ENCODE measurements around the gene PIGA. TPM values are rescaled to one million over a fixed set of nuclear protein-coding genes. Genes with fewer than 3 reads are reported as not detected.
"Not testable (repeated sequence)": the region's sequence is repeated elsewhere in the genome, so short reads cannot be mapped to it uniquely, and the experiment has no call there.

The PIGA gene
- polyA plus RNA-seq, 3 donors = 6.5 to 14.2 (median 6.9) TPM

DNA sequence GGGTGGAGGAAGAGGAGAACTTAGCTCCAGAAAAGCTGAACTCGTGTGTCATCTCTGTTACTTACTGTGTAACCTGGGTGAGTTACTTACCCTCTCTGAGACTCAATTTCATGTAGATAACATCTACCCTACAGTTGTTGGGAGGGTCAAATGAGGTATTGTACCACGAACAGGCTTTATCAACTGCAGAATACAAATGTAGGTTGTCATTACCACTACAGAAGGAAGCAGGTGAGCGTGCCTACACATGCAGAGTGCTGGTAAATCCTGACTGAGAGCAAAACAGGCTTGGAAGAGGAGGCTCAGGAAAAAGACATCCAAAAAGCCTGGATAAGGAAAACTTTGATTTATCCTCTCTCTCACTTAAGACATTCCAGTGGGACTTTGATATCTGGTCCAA lies 7.2 kb downstream of the PIGA start:
- H3K27ac ChIP-seq (ENCODE audit: low read depth, low read length) = no peak overlapping the region
- WGBS, 3 donors = 67 to 88% (median 85%) methylated on average over 3 of the region's 3 CpGs

DNA sequence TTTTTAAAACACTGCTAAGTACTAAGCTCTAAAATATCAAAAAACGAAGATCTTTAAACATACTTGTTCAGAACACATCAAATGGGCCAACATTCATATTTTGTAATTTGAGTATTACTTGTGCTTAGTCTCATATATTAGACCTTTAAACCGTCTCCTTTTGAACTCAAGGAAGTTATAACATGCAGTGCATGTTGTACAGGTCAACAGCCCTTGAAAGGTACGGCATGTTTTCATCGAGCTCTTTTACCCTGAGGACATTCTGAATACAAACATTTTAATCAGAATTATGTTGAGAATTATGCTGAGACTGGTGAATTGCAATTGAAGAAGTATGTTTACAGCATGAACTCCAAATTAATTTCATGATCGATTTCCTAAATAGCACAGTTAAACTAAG lies 12.9 kb downstream of the PIGA start:
- no peak overlapping the region for H3K27ac ChIP-seq (ENCODE audit: low read depth, low read length)
- 80 to 91% (median 84%) methylated on average over 5 of the region's 5 CpGs for WGBS, 3 donors

DNA sequence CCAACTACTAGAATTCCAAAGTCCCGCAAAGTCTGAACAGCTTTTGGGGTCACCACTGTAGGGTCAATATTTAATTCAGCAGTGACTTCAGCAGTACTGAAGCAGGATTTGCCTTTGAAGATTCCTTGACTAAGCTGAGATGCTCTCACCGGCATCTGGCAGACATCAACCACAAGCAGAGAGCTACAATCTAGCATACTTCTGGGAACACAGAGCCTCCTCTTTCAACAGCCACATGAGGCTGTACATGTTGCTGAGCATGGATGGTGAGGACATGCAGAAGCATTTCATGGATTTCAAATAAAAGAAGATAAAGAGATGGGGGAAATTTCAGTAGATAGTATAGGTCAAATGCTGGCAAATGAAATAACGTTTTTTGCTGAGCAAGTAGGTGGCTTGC lies 13.3 kb downstream of the PIGA start:
- WGBS, 3 donors = 68 to 86% (median 85%) methylated on average over 3 of the region's 3 CpGs

DNA sequence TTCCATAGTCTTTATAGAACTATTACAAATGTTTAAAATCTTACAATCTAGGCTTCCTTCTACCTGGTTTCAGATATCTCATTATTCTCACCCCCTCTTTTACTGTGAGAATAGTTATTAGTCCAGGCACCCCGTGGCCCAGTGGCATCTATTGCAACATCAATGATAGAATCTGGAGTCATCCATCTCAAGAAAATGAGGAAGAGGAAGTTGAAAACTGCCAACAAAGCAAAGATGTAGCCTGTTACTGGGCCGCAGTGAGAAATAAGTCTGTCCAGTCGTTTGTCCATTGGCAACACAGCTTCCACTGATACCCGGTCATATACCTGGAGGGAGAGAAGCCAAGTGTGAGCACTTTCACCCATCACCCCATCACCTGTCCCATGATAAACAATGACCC lies 13.9 kb downstream of the PIGA start:
- no peak overlapping the region for H3K27ac ChIP-seq (ENCODE audit: low read depth, low read length)
- 45 to 82% (median 60%) methylated on average over 4 of the region's 4 CpGs for WGBS, 3 donors

More for the DNA sequence above, 13.3 kb downstream of the PIGA start:
- H3K27ac ChIP-seq (ENCODE audit: low read depth, low read length) = no peak overlapping the region

DNA sequence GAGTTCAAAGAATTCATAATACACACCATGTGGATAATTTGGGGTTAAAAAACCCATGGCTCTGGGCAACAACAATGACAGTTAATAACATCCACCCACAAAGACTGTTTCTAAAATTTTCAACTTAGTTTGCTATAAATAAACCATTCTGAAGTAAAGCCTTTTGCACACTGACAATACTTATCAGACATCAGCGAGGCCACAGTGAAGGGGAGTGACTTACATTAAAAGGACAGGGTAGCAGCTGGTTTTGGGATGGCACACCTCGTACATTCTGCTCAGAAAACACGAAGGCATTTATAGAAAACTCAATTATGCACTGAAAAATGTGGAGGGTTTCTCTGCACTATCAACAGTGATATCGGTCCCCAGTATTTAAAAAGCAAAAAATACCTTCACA lies 15.0 kb downstream of the PIGA start:
- 65 to 89% (median 67%) methylated on average over 4 of the region's 4 CpGs for WGBS, 3 donors
- H3K27ac ChIP-seq (ENCODE audit: low read depth, low read length) = no peak overlapping the region

DNA sequence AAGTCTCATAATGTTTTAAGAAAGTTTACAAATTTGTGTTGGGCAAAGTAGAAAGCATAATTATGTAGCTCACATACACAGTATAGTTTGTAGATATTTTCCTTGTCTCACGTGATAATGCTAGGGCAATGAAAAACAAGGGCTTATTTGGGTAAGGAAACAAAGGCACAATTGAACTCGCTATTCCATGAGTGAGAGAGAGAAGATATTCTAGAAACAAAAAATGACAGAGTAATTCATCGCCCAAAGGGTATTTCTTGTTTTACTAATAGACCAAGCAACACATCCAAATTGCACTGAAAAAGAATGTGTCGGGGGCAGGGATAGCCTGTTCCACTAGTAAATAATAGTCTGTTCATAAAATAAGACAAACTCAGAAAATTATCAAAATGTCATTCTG lies 16.2 kb downstream of the PIGA start:
- 80 to 97% (median 96%) methylated on average over 4 of the region's 4 CpGs for WGBS, 3 donors

DNA sequence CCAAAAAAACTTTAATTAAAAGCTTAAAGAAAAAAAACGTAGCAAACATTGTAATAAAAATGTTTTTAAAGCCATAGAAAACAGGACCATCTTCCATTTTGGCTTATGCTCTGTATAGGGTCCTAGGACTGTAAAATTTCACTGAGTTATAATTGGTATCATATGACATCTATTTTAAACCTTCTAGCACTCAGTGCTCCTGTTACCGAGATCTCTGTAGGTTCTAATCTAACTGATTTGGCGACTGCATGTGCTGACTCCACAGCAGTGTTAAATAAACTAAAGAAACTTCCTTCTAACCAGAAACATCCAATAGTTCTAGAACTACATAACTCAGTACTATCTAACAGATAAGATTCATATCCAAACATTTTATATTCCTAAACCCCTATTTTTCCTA lies 19.8 kb downstream of the PIGA start, which contains the start of gene ASB11:
ASB11 (minus strand) TSS at position 132 of the 400 bp plus-strand sequence; CDS start at position 97, 35 bp downstream.
- no peak within 1 kb of the TSS for H3K27ac ChIP-seq (ENCODE audit: low read depth, low read length)
- 45 to 65% (median 55%) methylated on average over 3 of the region's 3 CpGs for WGBS, 3 donors

More for the DNA sequence above, 16.2 kb downstream of the PIGA start:
- no peak overlapping the region for H3K27ac ChIP-seq (ENCODE audit: low read depth, low read length)

DNA sequence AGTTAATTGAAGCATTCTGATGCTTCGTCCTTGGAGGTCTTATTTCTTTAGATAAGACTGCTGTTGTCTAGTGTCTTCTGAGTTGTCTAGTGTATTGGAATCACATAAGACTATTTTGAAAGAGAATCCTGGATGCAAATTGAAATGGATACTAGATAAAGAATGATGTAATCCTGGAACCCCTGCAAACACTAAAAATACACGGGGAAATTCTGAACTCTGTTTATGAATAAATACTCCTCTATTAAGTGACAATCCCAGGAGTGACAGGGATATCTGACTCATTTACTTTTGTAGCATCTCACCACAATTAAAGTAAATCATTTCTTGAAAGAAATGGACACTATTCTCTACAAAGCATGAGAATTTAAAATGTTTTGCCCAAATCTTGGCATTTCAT lies 20.9 kb downstream of the PIGA start:
- H3K27ac ChIP-seq (ENCODE audit: low read depth, low read length) = no peak overlapping the region
- WGBS, 3 donors = 50 to 53% (median 52%) methylated on average over 2 of the region's 2 CpGs

DNA sequence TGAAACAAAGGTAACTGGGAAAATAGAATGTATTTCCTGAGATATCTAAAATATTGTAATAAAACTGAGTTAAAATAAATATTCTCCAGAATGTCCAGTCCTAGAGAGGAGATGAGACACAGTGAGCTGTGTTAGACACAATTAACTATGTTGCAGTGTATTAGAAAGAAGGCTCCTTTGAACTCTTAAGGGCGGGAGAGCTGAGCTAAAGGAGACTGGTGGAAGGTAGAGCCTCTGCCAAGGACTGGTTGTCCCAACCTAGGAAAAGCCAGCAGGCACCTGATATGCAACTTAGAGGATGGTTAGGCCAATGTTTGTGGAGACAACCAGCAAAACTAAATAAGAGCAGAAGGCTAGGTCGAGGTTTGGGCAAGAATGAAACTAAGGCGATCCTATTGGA lies 24.2 kb downstream of the PIGA start:
- WGBS, 3 donors = 74 to 86% (median 76%) methylated on average over 3 of the region's 3 CpGs
- no peak overlapping the region for H3K27ac ChIP-seq (ENCODE audit: low read depth, low read length)

DNA sequence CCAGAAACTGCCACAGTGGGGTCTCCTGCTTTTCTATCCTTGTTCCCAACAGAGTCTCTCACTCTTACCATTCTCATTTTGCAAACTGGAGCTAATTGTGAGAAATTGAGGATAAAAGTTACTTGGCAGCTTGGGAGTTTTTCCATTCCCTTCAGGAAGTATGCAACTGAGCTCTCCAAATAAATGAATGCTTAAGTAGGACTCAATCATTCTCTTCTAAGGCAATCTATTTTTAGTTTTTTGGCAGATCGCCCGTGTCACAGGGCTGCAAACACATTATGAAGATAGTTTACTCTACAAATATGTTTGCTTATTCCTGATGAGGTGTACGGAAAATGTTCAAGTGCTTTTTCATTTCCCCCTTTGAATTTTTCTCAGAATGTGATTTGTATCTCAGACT lies 25.2 kb downstream of the PIGA start:
- WGBS, 3 donors = 7 to 44% (median 21%) methylated on average over 3 of the region's 3 CpGs
- H3K27ac ChIP-seq (ENCODE audit: low read depth, low read length) = no peak overlapping the region

DNA sequence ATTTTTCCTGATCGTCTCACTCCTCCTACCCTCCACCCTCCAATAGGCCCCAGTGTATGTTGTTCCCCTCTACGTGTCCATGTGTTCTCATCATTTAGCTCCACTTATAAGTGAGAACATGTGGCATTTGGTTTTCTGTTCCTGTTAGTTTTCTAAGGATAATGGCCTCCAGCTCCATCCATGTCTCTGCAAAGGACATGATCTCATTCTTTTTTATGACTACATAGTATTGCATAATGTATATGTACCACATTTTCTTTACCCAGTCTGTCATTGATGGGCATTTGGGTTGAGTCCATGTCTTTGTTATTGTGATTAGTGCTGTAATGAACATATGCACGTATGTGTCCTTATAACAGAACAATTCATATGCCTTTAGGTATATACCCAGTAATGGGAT lies 29.4 kb downstream of the PIGA start:
- WGBS, 3 donors = 65 to 94% (median 90%) methylated on average over 3 of the region's 3 CpGs
- not testable (repeated sequence) for H3K27ac ChIP-seq (ENCODE audit: low read depth, low read length)

DNA sequence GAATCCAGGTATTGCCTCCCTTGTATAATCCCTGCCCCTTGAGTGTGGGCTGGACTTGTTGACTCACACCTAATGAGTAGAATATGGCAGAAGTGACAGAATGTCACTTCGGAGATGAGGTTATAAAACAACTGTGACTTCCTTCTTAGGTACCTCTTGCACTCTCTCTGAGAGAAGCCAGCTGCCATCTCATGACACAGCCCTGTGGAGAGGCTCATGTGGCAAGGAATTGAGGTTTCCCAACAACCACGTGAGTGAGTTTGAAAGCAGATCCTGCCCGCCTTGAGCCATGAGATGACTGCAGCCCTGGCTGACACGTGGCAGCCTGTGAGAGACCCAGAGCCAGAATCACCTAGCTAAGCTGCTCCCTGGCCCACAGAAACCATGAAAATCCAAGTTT lies 33.4 kb downstream of the PIGA start:
- WGBS, 3 donors = 38 to 47% (median 40%) methylated on average over 4 of the region's 4 CpGs
- H3K27ac ChIP-seq (ENCODE audit: low read depth, low read length) = no peak overlapping the region

DNA sequence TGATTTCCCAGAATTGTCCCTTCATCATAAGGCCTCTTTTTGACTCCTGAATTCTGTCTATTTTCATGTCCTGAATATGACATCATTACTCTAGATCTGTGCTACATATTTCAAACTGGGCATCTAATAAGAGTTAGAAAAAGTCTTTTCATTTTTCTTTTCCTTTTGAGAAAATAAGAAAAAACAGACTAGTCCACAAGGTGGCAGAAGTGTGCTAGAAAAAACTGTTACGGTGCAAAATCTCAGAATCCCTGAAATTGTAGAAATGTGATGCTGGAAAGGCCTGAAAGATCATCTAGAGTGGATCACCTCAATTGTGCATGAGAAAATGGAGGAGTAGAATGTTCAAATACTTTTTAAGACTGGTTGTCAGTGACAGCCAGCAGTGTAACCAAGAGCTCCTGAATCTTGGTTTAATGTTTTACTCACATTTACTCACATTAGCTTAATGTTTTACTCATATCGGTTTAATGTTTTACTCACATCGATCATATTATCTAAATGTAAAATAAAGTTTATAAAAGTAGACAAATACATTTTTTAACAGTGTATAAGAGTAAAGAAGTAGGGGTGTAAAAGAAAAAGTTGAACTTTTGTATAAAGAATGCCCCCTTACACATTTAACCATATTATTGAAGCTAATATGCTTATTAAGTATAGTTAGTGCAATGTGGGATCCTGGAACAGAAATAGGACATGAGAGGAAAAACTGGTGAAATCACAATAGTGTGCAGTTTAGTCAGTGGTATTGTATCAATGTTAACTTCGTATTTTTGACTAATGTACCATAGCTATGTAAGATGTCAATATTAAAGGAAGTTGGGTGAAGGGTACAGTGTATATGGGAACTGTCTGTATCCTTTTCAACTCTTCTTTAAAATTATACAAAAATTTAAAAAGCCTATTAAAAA lies 35.1 kb downstream of the PIGA start:
- WGBS, 3 donors = 22 to 60% (median 58%) methylated on average over 4 of the region's 4 CpGs
- H3K27ac ChIP-seq (ENCODE audit: low read depth, low read length) = no peak overlapping the region

DNA sequence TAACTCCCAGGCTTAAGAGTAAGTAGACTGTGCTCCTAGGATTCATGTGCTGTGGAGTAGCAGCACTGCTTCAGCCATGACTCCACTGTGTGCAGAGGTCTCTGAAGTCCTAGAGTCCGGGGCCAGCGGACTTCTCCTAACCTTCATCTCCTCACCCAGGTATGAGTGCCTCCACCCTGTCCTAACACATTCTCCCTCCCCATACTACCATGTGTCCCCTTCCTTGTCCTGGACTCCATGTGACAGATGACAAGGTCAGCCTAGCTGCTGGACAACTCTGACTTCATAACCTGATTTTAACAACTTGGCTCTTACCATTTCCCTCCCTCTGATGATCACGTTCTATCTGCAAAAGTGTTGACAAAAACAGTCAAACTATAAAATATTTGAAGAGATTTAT lies 36.5 kb downstream of the PIGA start:
- WGBS, 3 donors = 67 to 84% (median 82%) methylated on average over 3 of the region's 3 CpGs
- no peak overlapping the region for H3K27ac ChIP-seq (ENCODE audit: low read depth, low read length)

DNA sequence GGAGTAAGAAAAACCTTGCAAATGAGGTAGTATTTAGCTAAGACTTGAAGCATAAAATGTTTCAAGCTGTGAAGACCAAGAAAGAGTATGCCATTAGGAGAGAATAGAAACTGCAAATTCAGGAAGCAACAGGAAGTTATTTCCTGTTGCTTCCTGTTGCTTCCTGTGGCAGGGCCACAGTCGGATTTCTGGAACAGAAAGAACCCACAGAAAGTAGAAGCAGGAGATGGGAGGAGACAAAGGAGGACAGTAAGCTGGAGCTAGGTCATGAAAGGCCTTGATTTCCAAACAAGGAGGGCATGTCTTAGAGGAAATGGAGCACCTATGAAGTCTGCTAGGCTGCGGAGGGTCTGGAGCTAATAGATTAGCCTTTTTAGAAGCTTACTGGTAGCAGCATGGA lies 37.1 kb downstream of the PIGA start:
- no peak overlapping the region for H3K27ac ChIP-seq (ENCODE audit: low read depth, low read length)
- WGBS, 3 donors = 31 to 78% (median 41%) methylated on average over 2 of the region's 2 CpGs

DNA sequence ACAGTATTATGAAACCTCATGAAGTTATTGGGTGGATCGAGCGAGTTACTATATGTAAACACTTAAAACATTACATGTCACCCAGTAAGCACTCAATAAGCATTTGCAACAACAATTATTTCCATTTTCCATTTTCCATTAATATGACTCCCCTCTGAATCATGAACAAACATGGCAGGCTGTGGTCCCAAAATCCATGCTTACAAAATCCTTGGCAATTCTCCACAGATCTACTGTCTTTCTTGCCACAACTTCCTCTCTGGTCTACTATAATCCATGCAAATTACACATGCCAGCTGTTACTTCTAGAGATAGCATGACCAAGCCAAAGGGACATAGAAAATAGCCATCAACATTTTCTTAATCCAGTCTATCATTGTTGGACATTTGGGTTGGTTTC lies 41.9 kb downstream of the PIGA start:
- WGBS, 3 donors = 79 to 96% (median 92%) methylated on average over 2 of the region's 2 CpGs
- no peak overlapping the region for H3K27ac ChIP-seq (ENCODE audit: low read depth, low read length)

DNA sequence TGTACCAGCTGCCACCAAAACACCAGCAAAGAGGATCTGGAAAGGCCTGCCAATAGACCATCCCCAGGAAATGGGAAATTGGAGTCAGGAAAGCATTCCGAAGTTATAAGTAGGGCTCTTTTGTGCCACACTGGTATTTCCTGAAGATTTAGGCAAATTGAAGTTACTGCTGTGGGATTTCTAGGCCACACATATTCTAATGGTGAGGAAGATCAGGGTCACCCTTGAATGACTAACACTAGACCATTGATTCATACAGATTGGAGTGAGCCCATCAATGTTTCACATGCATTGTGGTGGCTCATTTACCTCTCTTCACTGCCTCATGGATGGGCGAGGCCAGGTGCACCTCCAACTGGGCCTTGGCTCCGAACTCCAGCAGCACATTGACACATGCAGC lies 42.5 kb downstream of the PIGA start:
- WGBS, 3 donors = 83 to 90% (median 88%) methylated on average over 3 of the region's 3 CpGs
- no peak overlapping the region for H3K27ac ChIP-seq (ENCODE audit: low read depth, low read length)

DNA sequence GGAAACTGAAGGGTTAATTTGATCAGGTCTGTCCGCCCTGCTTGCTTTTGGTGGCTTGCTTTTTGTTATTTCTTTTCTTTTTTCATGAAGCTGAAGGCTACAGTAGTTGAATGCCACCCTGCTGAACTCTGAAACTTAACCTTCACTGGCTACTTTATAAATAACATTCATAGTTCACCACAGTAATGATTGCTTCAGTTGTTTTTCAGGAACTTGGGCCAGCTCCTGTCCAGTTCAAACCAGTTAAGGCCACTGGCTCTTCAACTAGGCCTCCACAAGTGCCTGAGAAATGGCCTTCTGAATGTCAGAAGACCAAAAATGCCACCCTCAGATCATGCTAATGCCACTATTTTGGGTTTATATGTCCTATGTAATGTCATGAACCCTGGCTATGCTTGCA lies 57.7 kb downstream of the PIGA start:
- WGBS, 3 donors = 27 to 60% (median 39%) methylated on average over 1 of the region's 1 CpG
- H3K27ac ChIP-seq (ENCODE audit: low read depth, low read length) = no peak overlapping the region

DNA sequence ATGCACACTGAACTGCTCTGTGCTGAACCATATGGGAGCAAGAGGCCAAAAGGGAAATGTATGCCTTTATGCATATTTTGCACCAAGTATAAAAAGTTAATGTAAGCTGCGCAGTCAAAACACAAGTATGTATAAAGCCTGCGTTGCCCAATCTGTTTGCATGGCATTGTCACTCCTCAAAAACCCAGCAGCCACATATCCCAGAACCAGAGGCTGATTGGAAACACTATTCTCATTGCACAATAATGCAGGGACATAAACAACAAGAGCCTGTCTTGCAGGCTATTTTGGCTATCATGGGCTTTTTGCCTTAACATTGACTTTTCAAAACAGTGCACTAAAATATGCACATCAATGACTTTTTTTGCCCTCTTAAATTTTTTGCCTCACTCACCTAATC lies 60.4 kb downstream of the PIGA start:
- 89 to 97% (median 92%) methylated on average over 2 of the region's 2 CpGs for WGBS, 3 donors
- H3K27ac ChIP-seq (ENCODE audit: low read depth, low read length) = no peak overlapping the region

DNA sequence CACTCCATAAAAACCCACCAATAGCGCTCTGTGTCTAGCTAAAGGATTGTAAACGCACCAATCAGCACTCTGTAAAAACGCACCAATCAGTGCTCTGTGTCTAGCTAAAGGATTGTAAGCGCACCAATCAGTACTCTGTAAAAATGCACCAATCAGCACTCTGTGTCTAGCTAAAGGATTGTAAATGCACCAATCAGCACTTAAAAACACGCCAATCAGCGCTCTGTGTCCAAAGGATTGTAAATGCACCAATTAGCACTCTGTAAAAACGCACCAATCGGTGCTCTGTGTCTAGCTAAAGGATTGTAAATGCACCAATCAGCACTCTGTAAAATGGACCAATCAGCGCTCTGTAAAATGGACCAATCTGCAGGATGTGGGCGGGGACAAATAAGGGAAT lies 62.0 kb downstream of the PIGA start:
- not testable (repeated sequence) for H3K27ac ChIP-seq (ENCODE audit: low read depth, low read length)
- WGBS, 3 donors = 88 to 96% (median 96%) methylated on average over 10 of the region's 10 CpGs
